Ishikawa (cell line): ENCODE measurements around the gene LTBR.

Source experiments
- USF1 ChIP-seq: IDR thresholded peaks from 2 replicates; pipeline ENCODE4 v1.6.1; 2012
- TF ChIP-seq, protein P1 (sequence below): IDR thresholded peaks from 2 replicates; pipeline ENCODE4 v1.6.1; 2012; ENCODE audit warnings: low read depth, mild to moderate bottlenecking

DNA sequence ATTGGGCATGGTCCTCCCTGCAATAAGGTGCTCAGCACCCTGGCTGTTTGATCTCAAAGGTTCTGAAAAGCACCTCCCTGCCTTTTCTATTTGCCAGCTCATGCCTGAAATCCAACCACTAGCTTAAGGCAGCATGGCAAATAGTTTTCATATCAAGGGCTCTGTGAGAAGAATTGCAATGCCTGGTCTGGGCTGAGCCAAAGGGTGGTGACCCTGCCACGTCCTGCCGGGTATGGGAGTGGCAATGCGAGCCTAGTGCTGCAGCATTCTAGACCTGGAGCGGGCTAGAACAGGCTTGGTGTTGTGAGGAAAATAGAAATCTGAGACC lies 6.3 kb upstream of the LTBR start:
- TF ChIP-seq USF1, result no peak
- TF ChIP-seq, protein P1, sequence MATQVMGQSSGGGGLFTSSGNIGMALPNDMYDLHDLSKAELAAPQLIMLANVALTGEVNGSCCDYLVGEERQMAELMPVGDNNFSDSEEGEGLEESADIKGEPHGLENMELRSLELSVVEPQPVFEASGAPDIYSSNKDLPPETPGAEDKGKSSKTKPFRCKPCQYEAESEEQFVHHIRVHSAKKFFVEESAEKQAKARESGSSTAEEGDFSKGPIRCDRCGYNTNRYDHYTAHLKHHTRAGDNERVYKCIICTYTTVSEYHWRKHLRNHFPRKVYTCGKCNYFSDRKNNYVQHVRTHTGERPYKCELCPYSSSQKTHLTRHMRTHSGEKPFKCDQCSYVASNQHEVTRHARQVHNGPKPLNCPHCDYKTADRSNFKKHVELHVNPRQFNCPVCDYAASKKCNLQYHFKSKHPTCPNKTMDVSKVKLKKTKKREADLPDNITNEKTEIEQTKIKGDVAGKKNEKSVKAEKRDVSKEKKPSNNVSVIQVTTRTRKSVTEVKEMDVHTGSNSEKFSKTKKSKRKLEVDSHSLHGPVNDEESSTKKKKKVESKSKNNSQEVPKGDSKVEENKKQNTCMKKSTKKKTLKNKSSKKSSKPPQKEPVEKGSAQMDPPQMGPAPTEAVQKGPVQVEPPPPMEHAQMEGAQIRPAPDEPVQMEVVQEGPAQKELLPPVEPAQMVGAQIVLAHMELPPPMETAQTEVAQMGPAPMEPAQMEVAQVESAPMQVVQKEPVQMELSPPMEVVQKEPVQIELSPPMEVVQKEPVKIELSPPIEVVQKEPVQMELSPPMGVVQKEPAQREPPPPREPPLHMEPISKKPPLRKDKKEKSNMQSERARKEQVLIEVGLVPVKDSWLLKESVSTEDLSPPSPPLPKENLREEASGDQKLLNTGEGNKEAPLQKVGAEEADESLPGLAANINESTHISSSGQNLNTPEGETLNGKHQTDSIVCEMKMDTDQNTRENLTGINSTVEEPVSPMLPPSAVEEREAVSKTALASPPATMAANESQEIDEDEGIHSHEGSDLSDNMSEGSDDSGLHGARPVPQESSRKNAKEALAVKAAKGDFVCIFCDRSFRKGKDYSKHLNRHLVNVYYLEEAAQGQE, result no peak
